22Rv1 (cell line): ENCODE data around the gene ZDHHC1.
A peak's percentile ranks its signal among the peaks of the same experiment; 100 is the strongest.

ENCODE experiments used
- ZFX ChIP-seq: fragments of 450-650 bp; IDR thresholded peaks from 2 replicates; pipeline ENCODE4 v1.6.1; 2017; ENCODE audit warnings: antibody characterized with exemption, borderline replicate concordance
- TF ChIP-seq, protein P1 (sequence below): fragments of 450-650 bp; IDR thresholded peaks from 2 replicates; pipeline ENCODE4 v1.5.1; 2017; ENCODE audit warnings: mild to moderate bottlenecking

DNA sequence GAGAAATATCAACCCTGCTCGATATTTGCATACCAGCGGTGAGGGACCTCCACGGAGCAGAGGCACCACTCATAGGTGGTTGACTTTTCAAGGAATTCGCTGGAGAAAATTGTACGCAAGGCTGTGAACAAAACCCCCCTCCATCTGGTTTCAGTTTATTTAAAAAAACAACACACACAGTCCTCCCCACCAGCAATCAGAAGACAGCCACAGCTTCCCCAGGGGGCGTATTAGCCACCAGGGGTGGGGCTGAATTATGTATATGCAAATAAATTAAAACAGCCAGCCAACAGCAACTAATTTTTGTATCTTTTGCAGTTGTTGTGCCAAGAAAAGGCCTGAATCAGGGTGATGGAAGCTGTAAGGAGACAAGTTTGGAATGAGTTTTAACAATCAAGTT lies 8.8 kb upstream of the ZDHHC1 start:
- TF ChIP-seq, protein P1, sequence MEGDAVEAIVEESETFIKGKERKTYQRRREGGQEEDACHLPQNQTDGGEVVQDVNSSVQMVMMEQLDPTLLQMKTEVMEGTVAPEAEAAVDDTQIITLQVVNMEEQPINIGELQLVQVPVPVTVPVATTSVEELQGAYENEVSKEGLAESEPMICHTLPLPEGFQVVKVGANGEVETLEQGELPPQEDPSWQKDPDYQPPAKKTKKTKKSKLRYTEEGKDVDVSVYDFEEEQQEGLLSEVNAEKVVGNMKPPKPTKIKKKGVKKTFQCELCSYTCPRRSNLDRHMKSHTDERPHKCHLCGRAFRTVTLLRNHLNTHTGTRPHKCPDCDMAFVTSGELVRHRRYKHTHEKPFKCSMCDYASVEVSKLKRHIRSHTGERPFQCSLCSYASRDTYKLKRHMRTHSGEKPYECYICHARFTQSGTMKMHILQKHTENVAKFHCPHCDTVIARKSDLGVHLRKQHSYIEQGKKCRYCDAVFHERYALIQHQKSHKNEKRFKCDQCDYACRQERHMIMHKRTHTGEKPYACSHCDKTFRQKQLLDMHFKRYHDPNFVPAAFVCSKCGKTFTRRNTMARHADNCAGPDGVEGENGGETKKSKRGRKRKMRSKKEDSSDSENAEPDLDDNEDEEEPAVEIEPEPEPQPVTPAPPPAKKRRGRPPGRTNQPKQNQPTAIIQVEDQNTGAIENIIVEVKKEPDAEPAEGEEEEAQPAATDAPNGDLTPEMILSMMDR: 0 out of 2 replicates have a peak, but pooled peaks have one; percentile 5
- TF ChIP-seq ZFX: no peak
